Trophoblast cell (in vitro differentiated cells and primary cell): ENCODE measurements around the gene AIF1L.
A peak's percentile ranks its signal among the peaks of the same experiment; 100 is the strongest.

Experiments
- DNase-seq, 2 donors: peaks; one replicate each; pipeline ENCODE4 v3.0.0-alpha.2; 2016
- H2AFZ ChIP-seq: 2 replicates; pipeline ENCODE4 v1.6.1; 2013; ENCODE audit warnings: low read length, moderate library complexity, mild to moderate bottlenecking; ENCODE audit not compliant: insufficient read depth, poor library complexity
- H2AK5ac ChIP-seq: 2 replicates; pipeline ENCODE4 v1.6.1; 2013; ENCODE audit warnings: mild to moderate bottlenecking, low read length
- H2BK120ac ChIP-seq: 2 replicates; pipeline ENCODE4 v1.6.1; 2013; ENCODE audit warnings: low read length, mild to moderate bottlenecking, moderate library complexity; ENCODE audit not compliant: insufficient read depth, poor library complexity
- H2BK12ac ChIP-seq: 2 replicates; pipeline ENCODE4 v1.6.1; 2013; ENCODE audit warnings: mild to moderate bottlenecking, low read length, moderate library complexity
- H2BK5ac ChIP-seq: 2 replicates; pipeline ENCODE4 v1.6.1; 2013; ENCODE audit warnings: low read length, low read depth, moderate library complexity, mild to moderate bottlenecking; ENCODE audit not compliant: poor library complexity
- H3K14ac ChIP-seq: 2 replicates; pipeline ENCODE4 v1.6.1; 2013; ENCODE audit warnings: mild to moderate bottlenecking, low read length
- H3K18ac ChIP-seq: 2 replicates; pipeline ENCODE4 v1.6.1; 2013; ENCODE audit warnings: mild to moderate bottlenecking, low read length
- H3K23ac ChIP-seq: 2 replicates; pipeline ENCODE4 v1.6.1; 2013; ENCODE audit warnings: low read length
- H3K27ac ChIP-seq: 2 replicates; pipeline ENCODE4 v1.5.1; 2013; ENCODE audit warnings: low read depth, mild to moderate bottlenecking, inconsistent platforms, low read length, moderate library complexity
- H3K27me3 ChIP-seq: 2 replicates; pipeline ENCODE4 v1.6.1; 2013; ENCODE audit warnings: inconsistent platforms, mild to moderate bottlenecking, low read length, moderate library complexity; ENCODE audit not compliant: insufficient read depth
- H3K36me3 ChIP-seq, 2 experiments: 1 replicate in 1 of 2; 2 replicates in 1 of 2; pipeline ENCODE4 v1.6.1; 2013; ENCODE audit warnings: low read length in 2 of 2, mild to moderate bottlenecking in 2 of 2, moderate library complexity in 1 of 2; ENCODE audit not compliant: insufficient read depth in 2 of 2, control insufficient read depth in 1 of 2
- H3K4ac ChIP-seq: 2 replicates; pipeline ENCODE4 v1.6.1; 2013; ENCODE audit warnings: low read depth, mild to moderate bottlenecking, low read length, moderate library complexity
- H3K4me1 ChIP-seq, 2 experiments: 1 replicate in 1 of 2; 2 replicates in 1 of 2; pipeline ENCODE4 v1.6.1; 2013; ENCODE audit warnings: low read length in 2 of 2, mild to moderate bottlenecking in 2 of 2, moderate library complexity in 1 of 2; ENCODE audit not compliant: insufficient read depth in 2 of 2, control insufficient read depth in 1 of 2
- H3K4me2 ChIP-seq: 2 replicates; pipeline ENCODE4 v1.6.1; 2013; ENCODE audit warnings: inconsistent platforms, mild to moderate bottlenecking, low read length, moderate library complexity
- H3K4me3 ChIP-seq: 2 replicates; pipeline ENCODE4 v1.5.1; 2013; ENCODE audit warnings: mild to moderate bottlenecking, low read depth, low read length, inconsistent platforms
- H3K79me1 ChIP-seq: one replicate; pipeline ENCODE4 v1.6.1; 2013; ENCODE audit warnings: low read length
- H3K79me2 ChIP-seq: 2 replicates; pipeline ENCODE4 v1.6.1; 2013; ENCODE audit warnings: low read length, mild to moderate bottlenecking; ENCODE audit not compliant: control insufficient read depth, insufficient read depth, poor library complexity
- H3K9ac ChIP-seq: 2 replicates; pipeline ENCODE4 v1.6.1; 2013; ENCODE audit warnings: mild to moderate bottlenecking, low read length
- H3K9me3 ChIP-seq: 2 replicates; pipeline ENCODE4 v1.6.1; 2013; ENCODE audit warnings: low read depth, mild to moderate bottlenecking, control low read depth, inconsistent platforms, low read length; ENCODE audit not compliant: insufficient read depth
- H4K12ac ChIP-seq: 2 replicates; pipeline ENCODE4 v1.6.1; 2013; ENCODE audit warnings: low read depth, mild to moderate bottlenecking, low read length, moderate library complexity
- H4K8ac ChIP-seq: 2 replicates; pipeline ENCODE4 v1.6.1; 2013; ENCODE audit warnings: low read depth, mild to moderate bottlenecking, low read length, moderate library complexity
- H4K91ac ChIP-seq: one replicate; pipeline ENCODE4 v1.6.1; 2013; ENCODE audit warnings: low read depth, mild to moderate bottlenecking, low read length, moderate library complexity
- WGBS: extraction: QIAGEN DNeasy Blood & Tissue Kit; methylation state at CpG from one replicate; pipeline ENCODE4 v1.1.7; 2013; ENCODE audit warnings: missing lambda C conversion rate; ENCODE audit not compliant: insufficient read length, insufficient coverage; ENCODE audit errors: extremely low coverage; 5-methylcytosine and 5-hydroxymethylcytosine counted together

Gene AIF1L

GRCh38 chr9:131142160-131142559, 45.8 kb downstream of the AIF1L start:
- no peak for DNase-seq
- H3K4me3 ChIP-seq = no peak overlapping the region
- peaks cover 22 to 51% of the 10 kb centered on the region in 2 experiments for H3K36me3 ChIP-seq
- no peak overlapping the region for H2AFZ ChIP-seq
- no peaks in the 10 kb centered on the region for H3K79me1 ChIP-seq
- H4K8ac ChIP-seq = no peak overlapping the region
- no peak overlapping the region for H2BK120ac ChIP-seq
- no peaks in the 10 kb centered on the region for H3K4me1 ChIP-seq
- no peak overlapping the region for H3K4ac ChIP-seq
- H3K9me3 ChIP-seq = peaks cover 2% of the 10 kb centered on the region
- no peak overlapping the region for H3K4me2 ChIP-seq
- H3K27me3 ChIP-seq = no peaks in the 10 kb centered on the region
- H3K14ac ChIP-seq = no peak overlapping the region
- no peak overlapping the region for H2BK12ac ChIP-seq
- H3K9ac ChIP-seq = no peak overlapping the region
- H2AK5ac ChIP-seq = no peak overlapping the region
- H3K18ac ChIP-seq = no peak overlapping the region
- no CpG with 5 or more reads among the region's 3 CpGs for WGBS
- H3K79me2 ChIP-seq = no peaks in the 10 kb centered on the region
- no peak overlapping the region for H4K91ac ChIP-seq
- no peak overlapping the region for H3K23ac ChIP-seq
- H4K12ac ChIP-seq = no peak overlapping the region
- no peak overlapping the region for H2BK5ac ChIP-seq
- H3K27ac ChIP-seq = no peak overlapping the region

GRCh38 chr9:131144201-131144600, 47.9 kb downstream of the AIF1L start:
- Histone ChIP-seq H3K4me3 (no peak overlapping the region), H4K12ac (no peak overlapping the region), H2AFZ (no peak overlapping the region), H3K4ac (no peak overlapping the region), H3K4me1 (no peaks in the 10 kb centered on the region), H2BK5ac (no peak overlapping the region), H3K4me2 (no peak overlapping the region), H3K9ac (no peak overlapping the region), H4K91ac (no peak overlapping the region), H3K79me1 (no peaks in the 10 kb centered on the region), H2BK12ac (no peak overlapping the region), H3K27ac (no peak overlapping the region), H3K36me3 (peaks cover 25 to 53% of the 10 kb centered on the region in 2 experiments), H3K79me2 (no peaks in the 10 kb centered on the region), H3K9me3 (peaks cover 2% of the 10 kb centered on the region), H3K27me3 (no peaks in the 10 kb centered on the region), H4K8ac (no peak overlapping the region), H3K14ac (no peak overlapping the region), H2AK5ac (no peak overlapping the region), H3K23ac (no peak overlapping the region), H2BK120ac (no peak overlapping the region), H3K18ac (no peak overlapping the region)
- no peak for DNase-seq
- no CpG with 5 or more reads among the region's 3 CpGs for WGBS

GRCh38 chr9:131145245-131145644, 48.9 kb downstream of the AIF1L start:
- no peak overlapping the region for H3K9ac ChIP-seq

DNA sequence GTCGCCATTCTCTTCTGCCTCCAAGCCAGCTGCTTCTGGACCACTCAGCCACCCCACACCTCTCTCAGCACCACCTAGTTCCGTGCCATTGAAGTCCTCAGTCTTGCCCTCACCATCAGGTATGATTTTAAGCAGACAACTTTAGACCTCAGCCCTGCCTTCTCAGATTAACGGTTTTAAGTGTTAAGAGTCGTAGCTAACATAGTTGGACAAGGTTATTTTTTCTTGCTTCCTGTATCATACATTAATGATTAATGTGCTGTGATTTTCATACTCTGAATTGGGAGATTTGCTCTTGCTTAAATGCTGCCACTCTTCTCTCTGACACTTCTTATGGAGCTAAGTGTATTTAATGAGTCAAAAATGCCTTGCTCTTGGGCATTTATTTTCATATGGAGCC, 49.9 kb downstream of the AIF1L start:
- Histone ChIP-seq H3K27me3 (no peaks in the 10 kb centered on the region), H2AFZ (no peak overlapping the region), H4K91ac (no peak overlapping the region), H2BK120ac (no peak overlapping the region), H3K14ac (no peak overlapping the region), H2AK5ac (no peak overlapping the region), H3K79me2 (no peaks in the 10 kb centered on the region), H3K4me1 (no peaks in the 10 kb centered on the region), H3K4me3 (no peak overlapping the region), H3K36me3 (peaks cover 28 to 54% of the 10 kb centered on the region in 2 experiments), H3K4me2 (no peak overlapping the region), H3K23ac (no peak overlapping the region), H3K18ac (no peak overlapping the region), H3K27ac (no peak overlapping the region), H2BK12ac (no peak overlapping the region), H4K8ac (no peak overlapping the region), H3K4ac (no peak overlapping the region), H4K12ac (no peak overlapping the region), H3K9ac (peak overlapping the region; percentile 62), H3K9me3 (peaks cover 2% of the 10 kb centered on the region), H2BK5ac (no peak overlapping the region), H3K79me1 (no peaks in the 10 kb centered on the region)
- DNase-seq = no peak
- no CpG with 5 or more reads among the region's 4 CpGs for WGBS

More at GRCh38 chr9:131145245-131145644, 48.9 kb downstream of the AIF1L start:
- H4K12ac ChIP-seq = no peak overlapping the region
- H3K36me3 ChIP-seq = peaks cover 28 to 53% of the 10 kb centered on the region in 2 experiments
- no peak overlapping the region for H2AFZ ChIP-seq
- H3K27ac ChIP-seq = no peak overlapping the region
- H3K14ac ChIP-seq = no peak overlapping the region
- H4K8ac ChIP-seq = no peak overlapping the region
- H2BK12ac ChIP-seq = no peak overlapping the region
- no peak overlapping the region for H2BK120ac ChIP-seq
- H3K18ac ChIP-seq = no peak overlapping the region
- no peak for DNase-seq
- no peak overlapping the region for H4K91ac ChIP-seq
- no peak overlapping the region for H2AK5ac ChIP-seq
- no peak overlapping the region for H3K4me3 ChIP-seq
- no peak overlapping the region for H3K4me2 ChIP-seq
- H3K4ac ChIP-seq = no peak overlapping the region
- no CpG with 5 or more reads among the region's 2 CpGs for WGBS
- no peak overlapping the region for H3K23ac ChIP-seq
- H3K79me2 ChIP-seq = no peaks in the 10 kb centered on the region
- H3K4me1 ChIP-seq = no peaks in the 10 kb centered on the region
- no peak overlapping the region for H2BK5ac ChIP-seq
- H3K27me3 ChIP-seq = no peaks in the 10 kb centered on the region
- H3K79me1 ChIP-seq = no peaks in the 10 kb centered on the region
- H3K9me3 ChIP-seq = peaks cover 2% of the 10 kb centered on the region
